Right lobe of liver (tissue), 6 donors: ENCODE data around the gene CAPN7. TPM values are rescaled to one million over a fixed set of nuclear protein-coding genes. Genes with fewer than 3 reads are reported as not detected.

Experiments
- ATAC-seq, 4 donors: fragments of 200-7000 bp; cut with Tn5 transposase; one replicate each; pipeline ENCODE4 v1.9.1; 2020; ENCODE audit warnings: mild to moderate bottlenecking in 4 of 4, moderate library complexity in 4 of 4
- DNase-seq, 3 donors: peaks; one replicate each; pipeline ENCODE4 v3.0.0-alpha.2; 2020
- H3K27ac ChIP-seq, 3 donors: fragments of 200-600 bp; one replicate each; pipeline ENCODE4 v1.8.0; 2022
- H3K27me3 ChIP-seq, 2 donors: fragments of 200-600 bp; one replicate each; pipeline ENCODE4 v1.8.0; 2022
- H3K36me3 ChIP-seq, 4 donors: fragments of 200-600 bp; sonication (generic) in 1 of 4; one replicate each; pipeline versions ENCODE4 v1.5.1 to v1.8.0; 2017 to 2022; ENCODE audit warnings: control low read depth in 1 of 4
- H3K4me1 ChIP-seq, 4 donors: fragments of 200-600 bp; sonication (generic) in 1 of 4; one replicate each; pipeline versions ENCODE4 v1.5.1 to v1.8.0; 2017 to 2022; ENCODE audit warnings: control low read depth in 1 of 4
- H3K4me3 ChIP-seq, 3 donors: fragments of 200-600 bp; one replicate each; pipeline ENCODE4 v1.8.0; 2022
- H3K9me3 ChIP-seq, 4 donors: fragments of 200-600 bp; sonication (generic) in 1 of 4; one replicate each; pipeline versions ENCODE4 v1.5.1 to v1.8.0; 2017 to 2022; ENCODE audit warnings: control low read depth in 1 of 4
- POLR2A ChIP-seq: fragments of 450-650 bp; IDR thresholded peaks from one replicate; pipeline ENCODE4 v1.6.1; 2017; ENCODE audit warnings: antibody characterized with exemption, mild to moderate bottlenecking
- WGBS: methylation state at CpG from one replicate; pipeline ENCODE4 v1.1.6; 2018; ENCODE audit warnings: low coverage, low lambda C conversion rate; ENCODE audit not compliant: insufficient coverage; ENCODE audit errors: missing lambda C conversion rate; 5-methylcytosine and 5-hydroxymethylcytosine counted together
- intact Hi-C, 2 donors: fragments of 100-400 bp; cut with DNase I; formaldehyde crosslinking; loops; one replicate each; pipeline versions ENCODE4 v1.11.2 to v1.14.1; 2022
- total RNA-seq, 6 experiments: library from RNA; depleted of rRNA in 2 of 6; stranded (reverse); fragments of >200 nt in 2 of 6; fragmentation: NEBNext Ultra II Directional in 3 of 6; extraction: Animal tissue kit (Norgen Biotek cat#: 25700) in 3 of 6; gene quantifications; one replicate each; pipeline versions ENCODE4 v1.1.0 to v1.2.4, GENCODE V29; 2016 to 2023
- TF ChIP-seq, protein P1 (sequence below), 4 donors: fragments of 200-600 bp in 3 of 4; fragments of 450-650 bp in 1 of 4; IDR thresholded peaks; one replicate each; pipeline versions ENCODE4 v1.5.1 to v1.8.0; 2016 to 2022; ENCODE audit warnings: antibody characterized with exemption in 4 of 4, mild to moderate bottlenecking in 2 of 4
- donor health status: DM: no; HTN: yes; CAD: no.
- donor health status: DM: no; HTN: no; CAD: no.
- donor health status: DM: no; HTN: no; CAD: no.
- donor health status: DM: no; HTN: yes; CAD: no.
- donor health status: DM: no; HTN: yes; CAD: no.

CAPN7 gene
- total RNA-seq, 6 experiments from 2014 or later, result 20.1 to 32.8 (median 23.1) TPM

- Histone ChIP-seq H3K36me3 (peaks cover 0 to 3% (median 0%) of the 10 kb centered on the region in 4 donors), H3K27ac (no peak overlapping the region), H3K27me3 (no peaks in the 10 kb centered on the region), H3K4me1 (peaks cover 0 to 4% (median 0%) of the 10 kb centered on the region in 4 donors), H3K4me3 (no peak overlapping the region), H3K9me3 (no peaks in the 10 kb centered on the region)
- intact Hi-C loops, result loop anchor here in 1 of 2 donors (10.0 kb wide), 1 partner anchor 104 kb away; no protein-coding TSS in a partner anchor
- ATAC-seq, result no peak
- no peak for DNase-seq
- TF ChIP-seq, protein P1, sequence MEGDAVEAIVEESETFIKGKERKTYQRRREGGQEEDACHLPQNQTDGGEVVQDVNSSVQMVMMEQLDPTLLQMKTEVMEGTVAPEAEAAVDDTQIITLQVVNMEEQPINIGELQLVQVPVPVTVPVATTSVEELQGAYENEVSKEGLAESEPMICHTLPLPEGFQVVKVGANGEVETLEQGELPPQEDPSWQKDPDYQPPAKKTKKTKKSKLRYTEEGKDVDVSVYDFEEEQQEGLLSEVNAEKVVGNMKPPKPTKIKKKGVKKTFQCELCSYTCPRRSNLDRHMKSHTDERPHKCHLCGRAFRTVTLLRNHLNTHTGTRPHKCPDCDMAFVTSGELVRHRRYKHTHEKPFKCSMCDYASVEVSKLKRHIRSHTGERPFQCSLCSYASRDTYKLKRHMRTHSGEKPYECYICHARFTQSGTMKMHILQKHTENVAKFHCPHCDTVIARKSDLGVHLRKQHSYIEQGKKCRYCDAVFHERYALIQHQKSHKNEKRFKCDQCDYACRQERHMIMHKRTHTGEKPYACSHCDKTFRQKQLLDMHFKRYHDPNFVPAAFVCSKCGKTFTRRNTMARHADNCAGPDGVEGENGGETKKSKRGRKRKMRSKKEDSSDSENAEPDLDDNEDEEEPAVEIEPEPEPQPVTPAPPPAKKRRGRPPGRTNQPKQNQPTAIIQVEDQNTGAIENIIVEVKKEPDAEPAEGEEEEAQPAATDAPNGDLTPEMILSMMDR (IDR thresholded peaks at IDR 0.05), result no peak
- TF ChIP-seq POLR2A, result no peak
- 85% methylated on average over 4 of the region's 4 CpGs for WGBS
Observed at GRCh38 chr3:15271030-15271429, 65.0 kb downstream of the CAPN7 start.

DNA sequence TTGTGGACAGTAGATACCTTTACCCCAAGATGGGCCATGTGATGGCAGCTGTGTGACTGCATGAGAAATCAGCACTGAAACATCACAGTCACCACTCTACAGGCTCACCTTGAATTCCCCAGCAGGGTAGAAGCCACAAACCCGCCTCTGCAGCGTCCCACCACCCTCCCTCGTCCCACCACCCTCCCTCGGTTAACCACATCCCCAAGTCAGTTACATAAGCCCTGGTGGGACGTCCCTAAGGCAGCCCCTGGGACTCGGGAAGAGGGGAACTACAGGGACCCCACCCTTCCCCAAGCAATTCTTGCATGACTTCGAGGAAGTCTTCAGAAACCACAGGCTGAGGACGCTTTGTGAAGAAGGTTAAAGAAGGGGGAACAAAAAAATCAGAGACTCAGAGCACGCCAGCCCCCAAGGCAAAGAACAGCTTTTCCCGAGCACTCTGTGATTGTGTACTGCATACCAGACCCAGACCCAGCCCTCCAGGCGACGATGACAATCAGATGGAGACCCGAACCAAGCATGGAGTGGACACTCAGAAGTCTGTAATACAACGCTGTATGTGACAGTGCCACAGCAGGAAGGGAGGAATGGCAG is 65.8 kb downstream of the CAPN7 start:
- H3K27me3 ChIP-seq, result no peaks in the 10 kb centered on the region
- peaks cover 0 to 4% (median 0%) of the 10 kb centered on the region in 4 donors for H3K4me1 ChIP-seq
- DNase-seq (peak; percentile 67 to 72 (median 67)), ATAC-seq (peak; percentile 42 to 61 (median 50))
- H3K9me3 ChIP-seq, result no peaks in the 10 kb centered on the region
- H3K27ac ChIP-seq, result peak overlapping the region in 1 of 3 donors; percentile 54
- WGBS, result 58% methylated on average over 13 of the region's 14 CpGs
- peak; percentile 33 for TF ChIP-seq POLR2A
- TF ChIP-seq, protein P1 (IDR thresholded peaks at IDR 0.05), result no peak
- intact Hi-C loops, result loop anchor here in 1 of 2 donors (10.0 kb wide), 1 partner anchor 103 kb away; no protein-coding TSS in a partner anchor
- H3K36me3 ChIP-seq, result peaks cover 0 to 3% (median 0%) of the 10 kb centered on the region in 4 donors
- H3K4me3 ChIP-seq, result no peak overlapping the region

DNA sequence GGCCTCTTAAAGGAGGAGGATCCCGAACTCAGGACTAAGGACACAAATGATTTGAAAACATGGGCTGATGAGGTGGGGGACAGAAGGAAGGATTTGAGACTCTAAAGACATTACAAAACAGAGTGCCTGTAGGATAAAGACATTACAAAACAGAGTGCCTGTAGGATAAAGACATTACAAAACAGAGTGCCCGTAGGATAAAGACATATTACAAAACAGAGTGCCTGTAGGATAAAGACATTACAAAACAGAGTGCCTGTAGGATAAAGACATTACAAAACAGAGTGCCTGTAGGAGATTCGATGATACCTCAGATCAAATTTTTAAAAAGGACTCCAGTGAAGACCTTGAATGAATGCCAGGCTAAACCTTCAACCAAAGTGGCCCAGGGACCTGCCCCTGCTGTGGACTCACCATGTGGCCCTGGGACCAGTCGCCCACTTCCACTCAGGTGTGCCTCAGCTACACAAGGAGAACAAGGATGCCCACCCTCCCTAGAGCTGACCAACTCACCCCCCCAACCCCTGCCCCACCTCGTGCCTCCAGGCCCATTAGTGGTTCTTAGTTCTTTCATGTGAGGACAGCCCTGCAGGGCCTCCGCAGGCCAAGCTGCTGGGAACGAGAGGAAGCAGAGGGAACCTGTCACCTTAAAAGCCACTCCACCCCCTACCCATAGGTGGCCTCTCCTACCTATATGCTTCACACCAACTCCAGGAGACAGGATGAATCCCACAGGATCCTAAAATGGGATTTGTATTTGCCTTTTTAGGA is 66.6 kb downstream of the CAPN7 start:
- Histone ChIP-seq H3K27ac (peak overlapping the region in 1 of 3 donors; percentile 54), H3K4me1 (peaks cover 0 to 4% (median 0%) of the 10 kb centered on the region in 4 donors), H3K9me3 (no peaks in the 10 kb centered on the region), H3K27me3 (no peaks in the 10 kb centered on the region), H3K4me3 (no peak overlapping the region), H3K36me3 (peaks cover 0 to 3% (median 0%) of the 10 kb centered on the region in 4 donors)
- 67% methylated on average over 2 of the region's 7 CpGs for WGBS
- TF ChIP-seq, protein P1 (IDR thresholded peaks at IDR 0.05), result no peak
- TF ChIP-seq POLR2A, result no peak
- no peak for ATAC-seq
- intact Hi-C loops, result loop anchor here in 1 of 2 donors (10.0 kb wide), 1 partner anchor 102 kb away; no protein-coding TSS in a partner anchor
- peak in 1 of 3 donors; percentile 45 for DNase-seq

DNA sequence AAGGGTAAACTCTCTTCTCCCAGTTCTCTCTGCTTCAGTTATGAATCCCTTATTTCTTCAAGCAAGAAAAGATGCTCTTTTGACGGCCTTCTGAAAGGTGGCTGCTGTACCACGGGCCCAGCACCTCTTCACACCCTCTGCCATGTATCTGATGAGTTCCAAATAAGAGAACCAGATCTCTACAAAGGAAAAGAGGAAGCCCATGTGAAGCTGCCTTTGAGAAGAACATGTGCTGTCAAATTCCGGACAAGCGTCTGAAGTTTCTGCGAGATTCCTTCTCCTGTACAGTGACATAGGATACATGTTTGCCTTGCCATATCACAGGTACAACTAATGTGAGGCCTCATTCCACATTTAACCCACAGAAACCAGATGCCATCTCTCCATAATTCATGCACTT is 67.2 kb downstream of the CAPN7 start:
- DNase-seq, result peak in 1 of 3 donors; percentile 35
- TF ChIP-seq, protein P1 (IDR thresholded peaks at IDR 0.05), result no peak
- TF ChIP-seq POLR2A, result no peak
- Histone ChIP-seq H3K4me1 (peaks cover 0 to 2% (median 0%) of the 10 kb centered on the region in 4 donors), H3K27me3 (no peaks in the 10 kb centered on the region), H3K27ac (no peak overlapping the region), H3K4me3 (no peak overlapping the region), H3K9me3 (no peaks in the 10 kb centered on the region), H3K36me3 (peaks cover 0 to 3% (median 0%) of the 10 kb centered on the region in 4 donors)
- ATAC-seq, result peak in 1 of 4 donors; percentile 25
- WGBS, result 87% methylated on average over 3 of the region's 5 CpGs
- intact Hi-C loops, result loop anchor here in 1 of 2 donors (10.0 kb wide), 1 partner anchor 102 kb away; no protein-coding TSS in a partner anchor
